Activated B cell treated with CpG ODN at 0.5 μM for 24 hours (primary cell): ENCODE data around the gene SNCAIP. TPM values are rescaled to one million over a fixed set of nuclear protein-coding genes. Genes with fewer than 3 reads are reported as not detected.

ENCODE experiments used
- ATAC-seq: fragments of 200-7000 bp; cut with Tn5 transposase; one replicate; pipeline ENCODE4 v1.10.0; 2021; ENCODE audit warnings: low read depth, mild to moderate bottlenecking, moderate library complexity
- CTCF ChIA-PET: fragments of 350-600 bp; sonication (Branson Sonifier 250); formaldehyde crosslinking; loops from one replicate; lab custom pipeline; 2021; ENCODE audit warnings: antibody characterized with exemption; lab: Charles Lee
- POLR2A ChIA-PET: fragments of 350-600 bp; sonication (Branson Sonifier 250); formaldehyde crosslinking; loops from one replicate; lab custom pipeline; 2021; ENCODE audit warnings: antibody characterized with exemption; lab: Charles Lee
- DNase-seq: peaks from one replicate; pipeline ENCODE4 v3.0.0; 2022
- H3K27ac Mint-ChIP-seq: one replicate; pipeline ENCODE4 v1.8.0; 2020; ENCODE audit warnings: mixed read lengths
- H3K27me3 Mint-ChIP-seq: one replicate; pipeline ENCODE4 v1.8.0; 2021; ENCODE audit warnings: mixed read lengths
- H3K36me3 Mint-ChIP-seq: one replicate; pipeline ENCODE4 v1.8.0; 2021; ENCODE audit warnings: low read depth, mixed read lengths
- H3K4me1 Mint-ChIP-seq: one replicate; pipeline ENCODE4 v1.8.0; 2021; ENCODE audit warnings: mixed read lengths
- H3K4me3 Mint-ChIP-seq: one replicate; pipeline ENCODE4 v1.8.0; 2020; ENCODE audit warnings: mild to moderate bottlenecking, mixed read lengths
- H3K9me3 Mint-ChIP-seq: one replicate; pipeline ENCODE4 v1.8.0; 2020; ENCODE audit warnings: mixed read lengths
- intact Hi-C: fragments of 100-400 bp; cut with micrococcal nuclease; formaldehyde crosslinking; loops from one replicate; pipeline ENCODE4 v1.15.1; 2024
- total RNA-seq: library from RNA; stranded (reverse); gene quantifications from 2 replicates; pipeline ENCODE4 v1.2.3, GENCODE V29; 2022
- TF ChIP-seq, protein P1 (sequence below): fragments of 200-600 bp; IDR thresholded peaks from one replicate; pipeline ENCODE4 v1.8.0; 2022; ENCODE audit warnings: antibody characterized with exemption, mild to moderate bottlenecking

Gene SNCAIP
- total RNA-seq, 1 donor from 2014 or later, result not detected

DNA sequence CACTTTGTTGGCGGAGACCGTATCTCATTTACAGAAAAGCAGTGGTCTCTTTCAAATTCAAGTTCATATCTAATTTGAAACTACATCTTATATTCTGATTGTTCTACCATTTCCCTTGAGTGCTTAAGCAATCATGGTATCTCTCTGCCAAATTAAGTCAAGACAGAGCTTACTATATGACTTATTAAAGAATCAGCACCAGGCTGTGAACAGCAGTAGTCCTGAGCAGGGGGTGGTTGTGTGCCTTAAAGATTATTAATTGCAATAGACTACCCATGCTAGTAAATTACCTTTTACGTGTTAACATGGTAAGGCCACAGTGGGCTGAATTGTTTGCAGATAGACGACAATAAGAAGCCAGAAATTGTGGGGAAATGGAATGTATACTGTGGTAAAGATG is 21.5 kb downstream of the SNCAIP start:
- no peak for DNase-seq
- Mint-ChIP-seq H3K36me3 (no peaks in the 10 kb centered on the region), H3K9me3 (no peaks in the 10 kb centered on the region), H3K4me1 (no peaks in the 10 kb centered on the region), H3K27me3 (peaks cover 3% of the 10 kb centered on the region), H3K4me3 (no peak overlapping the region), H3K27ac (no peak overlapping the region)
- intact Hi-C loops, result no loop called here
- TF ChIP-seq, protein P1, sequence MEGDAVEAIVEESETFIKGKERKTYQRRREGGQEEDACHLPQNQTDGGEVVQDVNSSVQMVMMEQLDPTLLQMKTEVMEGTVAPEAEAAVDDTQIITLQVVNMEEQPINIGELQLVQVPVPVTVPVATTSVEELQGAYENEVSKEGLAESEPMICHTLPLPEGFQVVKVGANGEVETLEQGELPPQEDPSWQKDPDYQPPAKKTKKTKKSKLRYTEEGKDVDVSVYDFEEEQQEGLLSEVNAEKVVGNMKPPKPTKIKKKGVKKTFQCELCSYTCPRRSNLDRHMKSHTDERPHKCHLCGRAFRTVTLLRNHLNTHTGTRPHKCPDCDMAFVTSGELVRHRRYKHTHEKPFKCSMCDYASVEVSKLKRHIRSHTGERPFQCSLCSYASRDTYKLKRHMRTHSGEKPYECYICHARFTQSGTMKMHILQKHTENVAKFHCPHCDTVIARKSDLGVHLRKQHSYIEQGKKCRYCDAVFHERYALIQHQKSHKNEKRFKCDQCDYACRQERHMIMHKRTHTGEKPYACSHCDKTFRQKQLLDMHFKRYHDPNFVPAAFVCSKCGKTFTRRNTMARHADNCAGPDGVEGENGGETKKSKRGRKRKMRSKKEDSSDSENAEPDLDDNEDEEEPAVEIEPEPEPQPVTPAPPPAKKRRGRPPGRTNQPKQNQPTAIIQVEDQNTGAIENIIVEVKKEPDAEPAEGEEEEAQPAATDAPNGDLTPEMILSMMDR, result no peak
- ChIA-PET CTCF (no interaction called here), POLR2A (no interaction called here)
- no peak for ATAC-seq

DNA sequence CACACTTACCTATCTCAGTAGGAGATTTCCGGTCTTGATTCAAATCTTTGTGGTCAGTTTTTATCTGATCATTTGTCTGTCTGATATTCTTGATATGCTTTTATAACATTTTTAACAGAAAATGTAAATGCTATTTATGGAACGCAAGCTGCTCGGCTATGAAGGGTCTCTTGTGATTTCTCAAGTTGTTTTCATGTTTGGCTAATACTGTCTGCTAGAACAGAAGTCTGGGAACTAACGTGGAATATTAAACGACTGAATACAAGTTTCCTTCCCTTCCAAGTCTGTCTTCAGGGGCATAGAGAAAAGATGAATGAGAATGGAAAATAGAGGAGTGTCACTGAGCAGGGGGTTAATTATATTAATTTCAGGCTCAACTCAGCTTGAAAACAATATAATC is 27.6 kb downstream of the SNCAIP start:
- ChIA-PET POLR2A (no interaction called here), CTCF (no interaction called here)
- no peak overlapping the region for H3K4me3 Mint-ChIP-seq
- no peak overlapping the region for H3K27ac Mint-ChIP-seq
- H3K4me1 Mint-ChIP-seq, result no peaks in the 10 kb centered on the region
- ATAC-seq, result no peak
- no peaks in the 10 kb centered on the region for H3K36me3 Mint-ChIP-seq
- H3K27me3 Mint-ChIP-seq, result peaks cover 5% of the 10 kb centered on the region
- intact Hi-C loops, result no loop called here
- DNase-seq, result no peak
- H3K9me3 Mint-ChIP-seq, result no peaks in the 10 kb centered on the region
- TF ChIP-seq, protein P1, result no peak

DNA sequence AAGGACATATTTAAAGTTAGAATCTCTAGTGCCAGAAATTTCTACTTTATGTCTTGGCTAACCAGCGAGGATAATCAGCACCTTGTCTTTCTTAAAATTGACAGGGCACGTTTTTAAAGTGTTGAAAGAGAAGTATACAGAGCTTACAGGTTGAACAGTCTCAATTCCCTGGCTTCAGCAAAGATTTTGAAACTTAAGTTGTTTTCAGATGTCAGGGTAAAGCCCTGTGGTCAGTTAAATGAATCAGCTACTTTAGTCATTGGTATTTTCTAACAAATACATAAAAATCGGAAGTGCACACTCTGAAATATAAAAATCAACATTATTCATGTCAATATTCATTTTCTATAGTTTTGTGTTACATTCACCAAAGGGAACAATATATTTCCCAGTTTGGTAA is 29.1 kb downstream of the SNCAIP start:
- H3K4me1 Mint-ChIP-seq, result no peaks in the 10 kb centered on the region
- intact Hi-C loops, result no loop called here
- no peak overlapping the region for H3K4me3 Mint-ChIP-seq
- H3K9me3 Mint-ChIP-seq, result no peaks in the 10 kb centered on the region
- ATAC-seq (no peak), DNase-seq (no peak)
- TF ChIP-seq, protein P1, result no peak
- H3K27ac Mint-ChIP-seq, result no peak overlapping the region
- no peaks in the 10 kb centered on the region for H3K36me3 Mint-ChIP-seq
- CTCF ChIA-PET, result no interaction called here
- peaks cover 5% of the 10 kb centered on the region for H3K27me3 Mint-ChIP-seq
- POLR2A ChIA-PET, result no interaction called here

DNA sequence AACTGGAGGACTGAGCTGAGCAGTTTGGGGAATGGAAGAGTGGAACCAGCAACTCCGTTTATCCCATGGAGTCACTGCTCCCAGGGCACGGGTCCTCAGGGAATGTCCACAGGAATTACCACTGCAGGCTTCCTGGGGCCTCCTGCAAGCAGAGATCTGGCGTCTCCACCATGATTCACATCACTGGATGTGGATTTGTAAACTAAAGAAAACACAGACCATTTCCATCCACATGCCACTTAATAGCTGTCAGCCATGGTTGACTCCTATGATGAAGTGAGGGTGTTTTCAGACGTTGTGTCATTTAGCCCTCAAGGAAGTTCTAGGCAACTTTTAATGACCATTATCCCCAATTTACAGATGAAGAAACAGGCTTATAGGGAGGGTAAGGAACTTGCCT is 30.2 kb downstream of the SNCAIP start:
- DNase-seq (no peak), ATAC-seq (no peak)
- H3K27me3 Mint-ChIP-seq, result peaks cover 5% of the 10 kb centered on the region
- CTCF ChIA-PET, result no interaction called here
- no peaks in the 10 kb centered on the region for H3K4me1 Mint-ChIP-seq
- H3K27ac Mint-ChIP-seq, result no peak overlapping the region
- intact Hi-C loops, result no loop called here
- no peak overlapping the region for H3K4me3 Mint-ChIP-seq
- POLR2A ChIA-PET, result no interaction called here
- no peaks in the 10 kb centered on the region for H3K36me3 Mint-ChIP-seq
- H3K9me3 Mint-ChIP-seq, result no peaks in the 10 kb centered on the region
- TF ChIP-seq, protein P1, result no peak

DNA sequence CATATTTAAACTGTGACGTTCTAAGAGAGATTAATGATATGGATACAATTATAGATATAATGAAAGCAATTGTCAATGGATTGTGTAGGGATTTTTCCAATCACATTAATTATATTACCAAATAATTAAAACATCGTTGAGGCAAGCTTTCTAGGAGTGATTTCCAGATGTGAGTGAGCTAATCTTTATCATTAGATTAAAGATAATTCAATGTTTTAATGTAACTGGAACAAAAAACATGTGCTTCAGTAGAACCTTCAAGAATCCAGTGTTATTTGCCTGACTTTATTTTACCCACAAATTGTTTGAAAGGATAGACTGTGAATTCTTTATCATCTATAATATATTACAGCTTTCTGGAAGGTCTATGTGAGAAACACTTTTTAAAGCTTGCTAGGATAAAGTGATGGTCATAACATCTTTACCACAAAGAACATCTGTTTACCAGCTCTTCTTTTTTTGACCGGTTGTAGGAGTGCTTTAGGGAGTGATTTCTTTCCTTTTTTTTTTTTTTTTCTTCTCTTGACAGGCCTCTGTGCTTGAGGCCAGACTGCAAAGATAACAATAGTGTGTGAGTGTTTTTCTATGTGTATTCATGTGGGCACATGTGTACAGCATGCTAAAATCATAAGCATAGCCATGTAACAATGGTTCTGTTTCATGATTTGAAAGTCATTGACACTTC is 35.0 kb downstream of the SNCAIP start:
- no peak for ATAC-seq
- H3K36me3 Mint-ChIP-seq, result no peaks in the 10 kb centered on the region
- no peak overlapping the region for H3K4me3 Mint-ChIP-seq
- no peak overlapping the region for H3K27ac Mint-ChIP-seq
- TF ChIP-seq, protein P1, result no peak
- POLR2A ChIA-PET, result no interaction called here
- intact Hi-C loops, result no loop called here
- CTCF ChIA-PET, result no interaction called here
- H3K4me1 Mint-ChIP-seq, result no peaks in the 10 kb centered on the region
- H3K9me3 Mint-ChIP-seq, result no peaks in the 10 kb centered on the region
- DNase-seq, result no peak
- peaks cover 2% of the 10 kb centered on the region for H3K27me3 Mint-ChIP-seq
